Measurements from ENCODE around the gene CLIP3.

DNA sequence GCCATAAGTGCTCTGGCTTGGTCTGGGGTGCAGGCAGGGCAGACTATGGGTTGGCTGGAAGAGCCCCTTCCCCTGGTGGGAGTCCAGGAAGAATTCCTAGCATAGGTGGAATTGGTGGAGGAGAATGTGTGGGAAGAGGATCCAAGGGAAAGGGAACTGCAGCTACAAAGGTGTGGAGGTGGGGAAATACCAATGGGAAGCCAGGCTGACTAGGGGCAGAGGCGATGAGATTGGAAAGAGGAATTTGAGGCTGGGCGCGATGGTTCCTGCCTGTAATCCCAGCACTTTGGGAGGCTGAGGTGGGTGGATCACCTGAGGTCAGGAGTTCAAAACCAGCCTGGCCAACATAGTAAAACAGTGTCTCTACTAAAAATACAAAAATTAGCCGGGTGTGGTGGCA, 42.5 kb downstream of the CLIP3 start:
- TF ChIP-seq, protein P1, sequence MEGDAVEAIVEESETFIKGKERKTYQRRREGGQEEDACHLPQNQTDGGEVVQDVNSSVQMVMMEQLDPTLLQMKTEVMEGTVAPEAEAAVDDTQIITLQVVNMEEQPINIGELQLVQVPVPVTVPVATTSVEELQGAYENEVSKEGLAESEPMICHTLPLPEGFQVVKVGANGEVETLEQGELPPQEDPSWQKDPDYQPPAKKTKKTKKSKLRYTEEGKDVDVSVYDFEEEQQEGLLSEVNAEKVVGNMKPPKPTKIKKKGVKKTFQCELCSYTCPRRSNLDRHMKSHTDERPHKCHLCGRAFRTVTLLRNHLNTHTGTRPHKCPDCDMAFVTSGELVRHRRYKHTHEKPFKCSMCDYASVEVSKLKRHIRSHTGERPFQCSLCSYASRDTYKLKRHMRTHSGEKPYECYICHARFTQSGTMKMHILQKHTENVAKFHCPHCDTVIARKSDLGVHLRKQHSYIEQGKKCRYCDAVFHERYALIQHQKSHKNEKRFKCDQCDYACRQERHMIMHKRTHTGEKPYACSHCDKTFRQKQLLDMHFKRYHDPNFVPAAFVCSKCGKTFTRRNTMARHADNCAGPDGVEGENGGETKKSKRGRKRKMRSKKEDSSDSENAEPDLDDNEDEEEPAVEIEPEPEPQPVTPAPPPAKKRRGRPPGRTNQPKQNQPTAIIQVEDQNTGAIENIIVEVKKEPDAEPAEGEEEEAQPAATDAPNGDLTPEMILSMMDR (IDR thresholded peaks at IDR 0.05) = no peak
- no peak for TF ChIP-seq POLR2AphosphoS5 (IDR thresholded peaks at IDR 0.05)
- no peak for TF ChIP-seq POLR2A (IDR thresholded peaks at IDR 0.05)
- TF ChIP-seq EP300 (IDR thresholded peaks at IDR 0.05) = no peak

All from suprapubic skin (tissue), 4 donors.